Endothelial cell of umbilical vein (primary cell): Measurements from ENCODE around the gene ATP8B3. TPM values are rescaled to one million over a fixed set of nuclear protein-coding genes. Genes with fewer than 3 reads are reported as not detected.

Source experiments
- BruUV-seq: library from RNA; stranded (reverse); fragments of 400-500 nt; replicated peaks from 2 replicates; lab custom pipeline; 2021; lab: Mats Ljungman, UMichigan
- CTCF ChIA-PET: fragments of 300-600, 350-600 bp; sonication (Branson Sonifier 250); formaldehyde crosslinking; loops from one replicate; lab custom pipeline; 2021; ENCODE audit warnings: antibody characterized with exemption, inconsistent platforms; lab: Charles Lee
- POLR2A ChIA-PET: fragments of 300-600, 350-600 bp; sonication (Branson Sonifier 250); formaldehyde crosslinking; loops from one replicate; lab custom pipeline; 2021; ENCODE audit warnings: antibody characterized with exemption, inconsistent platforms; lab: Charles Lee
- DNase-seq: peaks from one replicate; pipeline ENCODE4 v3.0.0-alpha.2; 2011; ENCODE audit warnings: low read depth, low spot score
- FAIRE-seq: peaks from 2 replicates; lab custom pipeline; 2011; peaks lifted over from hg19 to GRCh38; lab: Jason Lieb, UNC
- H2AFZ ChIP-seq: 2 replicates; pipeline ENCODE4 v1.6.0; 2012; ENCODE audit warnings: low read depth, low read length, control low read depth, inconsistent platforms
- H3K27ac ChIP-seq: 2 replicates; pipeline ENCODE4 v1.5.1; 2011; ENCODE audit warnings: low read depth, mild to moderate bottlenecking, control low read depth, low read length, moderate library complexity; ENCODE audit not compliant: insufficient read depth
- H3K27me3 ChIP-seq, 2 experiments: 2 replicates each; pipeline versions ENCODE4 v1.6.0 to v1.6.1; 2011; ENCODE audit warnings: low read length in 2 of 2, mixed read lengths in 1 of 2; ENCODE audit not compliant: control insufficient read depth in 2 of 2, insufficient read depth in 2 of 2
- H3K36me3 ChIP-seq, 2 experiments: 2 replicates in 1 of 2; 3 replicates in 1 of 2; pipeline ENCODE4 v1.5.1; 2011; ENCODE audit warnings: low read length in 2 of 2, mild to moderate bottlenecking in 1 of 2, moderate library complexity in 1 of 2; ENCODE audit not compliant: control insufficient read depth in 2 of 2, insufficient read depth in 2 of 2; ENCODE audit errors: extremely low read depth in 1 of 2
- H3K4me1 ChIP-seq: 3 replicates; pipeline ENCODE4 v1.5.1; 2011; ENCODE audit warnings: mild to moderate bottlenecking, low read length; ENCODE audit not compliant: control insufficient read depth, insufficient read depth; ENCODE audit errors: extremely low read depth
- H3K4me2 ChIP-seq: 2 replicates; pipeline ENCODE4 v1.6.1; 2011; ENCODE audit warnings: low read length, control low read depth, mixed read lengths; ENCODE audit not compliant: insufficient read depth
- H3K4me3 ChIP-seq, 3 experiments: fragments of 200-600 bp in 1 of 3; sonication (generic), shearing (Covaris generic) in 1 of 3; replicated peaks in 1 of 3; 2 replicates each; pipeline ENCODE4 v1.5.1; 2011 to 2016; ENCODE audit warnings: control low read depth in 3 of 3, low read length in 3 of 3, mild to moderate bottlenecking in 2 of 3, inconsistent platforms in 1 of 3, low read depth in 1 of 3, moderate library complexity in 1 of 3; ENCODE audit not compliant: insufficient read depth in 1 of 3
- H3K79me2 ChIP-seq: 2 replicates; pipeline ENCODE4 v1.6.0; 2012; ENCODE audit warnings: low read length, inconsistent platforms; ENCODE audit not compliant: control insufficient read depth, insufficient read depth
- H3K9ac ChIP-seq: replicated peaks from 2 replicates; pipeline ENCODE3; 2011; ENCODE audit warnings: low read length, control low read depth; ENCODE audit not compliant: insufficient read depth; ENCODE audit errors: extremely low read depth
- H3K9me1 ChIP-seq: replicated peaks from 3 replicates; pipeline ENCODE4 v1.6.0; 2011; ENCODE audit warnings: mild to moderate bottlenecking, low read length; ENCODE audit not compliant: control insufficient read depth, insufficient read depth; ENCODE audit errors: extremely low read depth
- H3K9me3 ChIP-seq: replicated peaks from 2 replicates; pipeline ENCODE4 v1.5.1; 2012; ENCODE audit warnings: low read length, inconsistent platforms; ENCODE audit not compliant: control insufficient read depth, insufficient read depth
- H4K20me1 ChIP-seq: replicated peaks from 2 replicates; pipeline ENCODE3; 2011; ENCODE audit warnings: mild to moderate bottlenecking, low read length; ENCODE audit not compliant: control insufficient read depth, insufficient read depth; ENCODE audit errors: extremely low read depth
- CTCF ChIP-seq, 2 donors: IDR thresholded peaks; 1 replicate in 1 of 2; 2 replicates in 1 of 2; pipeline ENCODE4 v1.5.1; 2011; ENCODE audit warnings: low read length in 2 of 2, mild to moderate bottlenecking in 2 of 2, moderate library complexity in 2 of 2, control low read depth in 1 of 2, inconsistent platforms in 1 of 2, low read depth in 1 of 2; ENCODE audit not compliant: insufficient read depth in 1 of 2; ENCODE audit errors: extremely low read depth in 1 of 2
- EZH2 ChIP-seq: IDR thresholded peaks from 2 replicates; pipeline ENCODE4 v1.6.1; 2012; ENCODE audit warnings: borderline replicate concordance, low read depth, mild to moderate bottlenecking, moderate library complexity, low read length, inconsistent platforms; ENCODE audit not compliant: severe bottlenecking
- FOS ChIP-seq: IDR thresholded peaks from 2 replicates; pipeline ENCODE4 v1.6.1; 2011; ENCODE audit warnings: mild to moderate bottlenecking, low read length, moderate library complexity, borderline replicate concordance; ENCODE audit not compliant: insufficient read depth
- dilution Hi-C: fragments of 300-500 bp; cut with MboI; formaldehyde crosslinking; loops from one replicate; pipeline ENCODE4 v1.15.0; 2019; ENCODE audit warnings: low sequenced_read_pairs; ENCODE audit not compliant: extremely low pct_ligation_motif_present
- intact Hi-C: fragments of 100-400 bp; cut with micrococcal nuclease; formaldehyde crosslinking; loops from one replicate; pipeline ENCODE4 v1.10.0; 2022
- polyA plus RNA-seq, 4 experiments: library from polyadenylated mRNA; depleted of rRNA in 3 of 4; stranded (reverse) in 3 of 4; unstranded in 1 of 4; fragments of >200 nt; gene quantifications; 2 replicates each; pipeline versions ENCODE4 v1.2.1 to v1.2.3, GENCODE V29; 2011 to 2012; ENCODE audit warnings: missing spikeins in 1 of 4
- total RNA-seq: library from RNA; stranded (reverse); gene quantifications from 2 replicates; pipeline ENCODE4 v1.2.3, GENCODE V29; 2021

The ATP8B3 gene
- total and polyA plus RNA-seq, 2 donors (not counting 3 experiments of a cell fraction or from before 2014, with no cell fraction given), result 1.1 to 7.3 TPM

GRCh38 chr19:1765904-1766799 is 45.9 kb downstream of the ATP8B3 start:
- dilution Hi-C loops, result no loop called here
- FAIRE-seq, result no peak
- H3K9me1 ChIP-seq, result no peaks in the 10 kb centered on the region
- intact Hi-C loops, result loop anchor here (5.0 kb wide), 1 partner anchor 144 kb away; no protein-coding TSS in a partner anchor
- POLR2A ChIA-PET, result interaction anchor here (0.9 kb wide), 1 partner anchor 26 kb away, joined by 5 read pairs; no protein-coding TSS in a partner anchor
- TF ChIP-seq FOS (no peak), EZH2 (peak; percentile 24)
- no TSS peak for BruUV-seq
- no peaks in the 10 kb centered on the region for H4K20me1 ChIP-seq
- CTCF ChIA-PET, result interaction anchor here (0.6 to 4.4 kb wide), 8 partner anchors 15 to 220 kb away, joined by 3 to 106 read pairs (median 3); no protein-coding TSS in a partner anchor
- H3K4me3 ChIP-seq, result no peak overlapping the region
- H3K4me1 ChIP-seq, result no peaks in the 10 kb centered on the region
- H2AFZ ChIP-seq, result no peak overlapping the region
- no peak overlapping the region for H3K9ac ChIP-seq
- peaks cover 55 to 56% of the 10 kb centered on the region in 2 experiments for H3K27me3 ChIP-seq
- H3K36me3 ChIP-seq, result no peaks in the 10 kb centered on the region
- no peak overlapping the region for H3K4me2 ChIP-seq
- DNase-seq, result no peak
- no peak overlapping the region for H3K27ac ChIP-seq
- H3K79me2 ChIP-seq, result no peaks in the 10 kb centered on the region
- H3K9me3 ChIP-seq, result no peaks in the 10 kb centered on the region

GRCh38 chr19:1765232-1765903 is 46.7 kb downstream of the ATP8B3 start:
- Histone ChIP-seq H3K36me3 (no peaks in the 10 kb centered on the region), H3K4me2 (no peak overlapping the region), H2AFZ (no peak overlapping the region), H3K9me1 (no peaks in the 10 kb centered on the region), H3K4me3 (no peak overlapping the region), H3K79me2 (no peaks in the 10 kb centered on the region), H3K9me3 (no peaks in the 10 kb centered on the region), H3K27me3 (peaks cover 61 to 63% of the 10 kb centered on the region in 2 experiments), H3K9ac (no peak overlapping the region), H3K4me1 (no peaks in the 10 kb centered on the region), H4K20me1 (no peaks in the 10 kb centered on the region), H3K27ac (no peak overlapping the region)
- no peak for DNase-seq
- dilution Hi-C loops (no loop called here), intact Hi-C loops (loop anchor here (5.0 kb wide), 1 partner anchor 143 kb away; no protein-coding TSS in a partner anchor)
- no peak for FAIRE-seq
- BruUV-seq, result no TSS peak
- POLR2A ChIA-PET, result interaction anchor here (0.9 kb wide), 1 partner anchor 27 kb away, joined by 5 read pairs; no protein-coding TSS in a partner anchor
- CTCF ChIA-PET, result interaction anchor here (0.5 to 4.4 kb wide), 4 partner anchors 23 to 233 kb away, joined by 3 to 106 read pairs (median 8); no protein-coding TSS in a partner anchor
- TF ChIP-seq CTCF (IDR thresholded peaks at IDR 0.05; ENCODE audit: extremely low read depth in 1 of 2, insufficient read depth in 1 of 2, low read depth in 1 of 2, low read length in 2 of 2) (no peak), EZH2 (peak; percentile 81)
